Measurements from ENCODE around the gene DENR.
"Not testable (repeated sequence)": the region's sequence is repeated elsewhere in the genome, so short reads cannot be mapped to it uniquely, and the experiment has no call there.

The DENR gene

DNA sequence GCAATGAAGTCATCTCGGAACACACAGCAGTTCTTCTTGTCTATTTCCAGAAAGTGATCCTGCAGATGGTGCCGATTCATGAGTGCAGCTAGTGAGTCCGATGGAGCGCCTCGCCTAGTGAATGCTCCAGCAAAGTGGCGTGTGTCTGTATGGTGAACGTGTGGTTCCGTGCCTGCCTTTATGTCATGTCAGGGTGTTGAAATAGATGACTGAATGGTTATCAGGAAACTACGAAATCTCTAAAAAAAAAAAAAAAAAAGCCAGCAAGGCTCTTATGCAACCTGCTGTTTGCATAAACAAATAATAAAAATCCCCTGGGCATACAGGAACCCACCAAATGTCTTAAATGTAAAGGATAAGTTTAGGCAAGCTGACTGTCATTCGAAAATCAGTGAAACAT is 36.0 kb upstream of the DENR start, which contains the start of gene HCAR3:
TSS of gene HCAR3 (minus strand) at position 154 of the 400 bp plus-strand sequence. CDS start at position 80, 74 bp downstream.
- not testable (repeated sequence) for H3K27me3 ChIP-seq (ENCODE audit: insufficient read depth, poor library complexity, severe bottlenecking); H3K4me3 ChIP-seq (replicated peaks; ENCODE audit: insufficient read depth, low read length); H3K27ac ChIP-seq (replicated peaks)
- DNase-seq (ENCODE audit: low read depth in 1 of 2, low spot score in 1 of 2) = peak; percentile 58 to 81
- 0 out of 2 replicates have a peak, but pooled peaks have one; percentile 25 for TF ChIP-seq POLR2AphosphoS5 (IDR thresholded peaks at IDR 0.05; ENCODE audit: low read depth)

DNA sequence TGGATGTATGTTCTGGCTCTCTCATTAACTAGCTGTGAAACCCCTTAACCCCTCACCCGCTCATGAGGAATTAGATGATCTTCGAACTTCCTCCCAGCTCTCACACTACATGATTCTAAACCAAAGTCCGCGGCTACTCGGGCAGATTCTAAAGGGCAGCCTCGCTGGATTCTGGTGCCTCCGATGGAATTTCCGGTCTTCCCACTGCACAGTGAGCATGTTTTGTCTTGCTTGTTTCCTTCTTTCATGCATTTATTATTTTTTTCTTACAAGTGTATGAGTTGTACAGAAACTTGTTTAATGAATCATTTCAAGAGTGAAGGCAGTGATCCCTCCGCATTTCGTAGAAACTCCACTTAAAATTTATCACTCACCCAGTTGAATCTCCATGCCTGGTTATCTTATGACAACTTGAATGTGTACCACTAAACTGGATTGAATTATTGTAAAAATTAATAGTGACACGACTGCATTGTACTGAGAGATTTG is 31.5 kb upstream of the DENR start:
- TF ChIP-seq POLR2AphosphoS5 (IDR thresholded peaks at IDR 0.05; ENCODE audit: low read depth) (no peak), SPI1 (IDR thresholded peaks at IDR 0.05; ENCODE audit: borderline replicate concordance, low read depth) (no peak), CTCF (IDR thresholded peaks at IDR 0.05; ENCODE audit: insufficient read depth, low read length) (no peak), GABPA (IDR thresholded peaks at IDR 0.05; ENCODE audit: low read depth) (no peak), REST (IDR thresholded peaks at IDR 0.05; ENCODE audit: insufficient replicate concordance, low read depth) (no peak)
- no peak overlapping the region for H3K27ac ChIP-seq (replicated peaks)

DNA sequence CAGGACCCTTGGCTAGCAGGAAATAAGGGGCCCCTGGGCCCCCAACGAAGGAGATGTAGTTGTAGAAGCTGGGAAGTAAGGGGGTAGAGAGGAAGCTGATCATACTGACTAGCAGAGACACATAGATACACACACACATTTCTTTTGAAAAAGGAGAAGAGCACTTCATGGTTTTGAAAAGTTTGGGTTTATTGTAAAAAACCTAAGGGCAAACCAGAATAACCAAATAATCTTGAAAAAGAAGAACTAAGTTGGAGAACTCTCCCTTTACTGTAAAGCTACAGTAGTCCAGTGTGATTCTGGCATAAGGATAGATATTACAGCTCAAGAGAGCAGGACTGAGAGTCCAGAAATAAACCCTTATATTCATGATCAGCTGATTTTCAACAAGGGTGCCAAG is 30.2 kb upstream of the DENR start:
- peak; percentile 76; the same call in 1 of the 2 replicates for TF ChIP-seq SPI1 (IDR thresholded peaks at IDR 0.05; ENCODE audit: borderline replicate concordance, low read depth)
- no peak for TF ChIP-seq POLR2AphosphoS5 (IDR thresholded peaks at IDR 0.05; ENCODE audit: low read depth)
- no peak overlapping the region for H3K27ac ChIP-seq (replicated peaks)
- no peak for DNase-seq (ENCODE audit: low read depth in 1 of 2, low spot score in 1 of 2)
- H3K4me3 ChIP-seq (replicated peaks; ENCODE audit: insufficient read depth, low read length) = no peak overlapping the region
- H3K27me3 ChIP-seq (ENCODE audit: insufficient read depth, poor library complexity, severe bottlenecking) = no peaks in the 10 kb centered on the region

More for the DNA sequence above, 31.5 kb upstream of the DENR start:
- Histone ChIP-seq H3K4me3 (replicated peaks; ENCODE audit: insufficient read depth, low read length) (no peak overlapping the region), H3K27me3 (ENCODE audit: insufficient read depth, poor library complexity, severe bottlenecking) (no peaks in the 10 kb centered on the region)
- DNase-seq (ENCODE audit: low read depth in 1 of 2, low spot score in 1 of 2) = no peak

DNA sequence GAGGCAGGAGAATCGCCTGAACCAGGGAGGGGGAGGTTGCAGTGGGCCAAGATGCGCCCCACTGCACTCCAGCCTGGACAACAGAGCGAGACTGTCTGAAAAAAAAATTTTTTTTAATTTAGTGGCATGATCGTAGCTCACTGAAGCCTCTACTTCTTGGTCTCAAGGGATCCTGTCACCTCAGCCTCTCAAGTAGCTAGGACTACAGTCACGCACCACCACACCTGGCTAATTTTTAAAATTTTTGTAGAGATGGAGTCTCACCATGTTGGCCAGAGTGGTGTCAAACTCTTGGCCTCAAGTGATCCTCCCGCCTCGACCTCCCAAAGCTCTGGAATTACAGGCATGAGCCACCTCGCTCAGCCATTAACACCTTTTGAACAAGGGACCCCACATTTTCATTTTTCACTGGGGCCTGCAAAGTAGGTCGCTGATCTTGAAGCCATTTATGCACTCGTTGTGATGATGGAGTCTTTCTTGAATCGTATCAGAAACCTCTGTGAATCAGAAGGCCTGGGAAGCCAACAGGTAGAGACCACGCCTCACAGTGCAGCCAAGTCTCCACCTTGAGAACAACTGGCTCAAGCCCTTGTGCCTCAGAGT is 27.9 kb upstream of the DENR start:
- DNase-seq (ENCODE audit: low read depth in 1 of 2, low spot score in 1 of 2) = no peak
- TF ChIP-seq GABPA (IDR thresholded peaks at IDR 0.05; ENCODE audit: low read depth) (no peak), POLR2AphosphoS5 (IDR thresholded peaks at IDR 0.05; ENCODE audit: low read depth) (no peak), REST (IDR thresholded peaks at IDR 0.05; ENCODE audit: insufficient replicate concordance, low read depth) (no peak), SPI1 (IDR thresholded peaks at IDR 0.05; ENCODE audit: borderline replicate concordance, low read depth) (no peak)
- peaks cover 3% of the 10 kb centered on the region for H3K27me3 ChIP-seq (ENCODE audit: insufficient read depth, poor library complexity, severe bottlenecking)
- no peak overlapping the region for H3K27ac ChIP-seq (replicated peaks)
- no peak overlapping the region for H3K4me3 ChIP-seq (replicated peaks; ENCODE audit: insufficient read depth, low read length)

GRCh38 chr12:122725452-122726079 is 27.1 kb upstream of the DENR start:
- no peak for DNase-seq (ENCODE audit: low read depth in 1 of 2, low spot score in 1 of 2)
- TF ChIP-seq CTCF (IDR thresholded peaks at IDR 0.05; ENCODE audit: insufficient read depth, low read length) (no peak), GABPA (IDR thresholded peaks at IDR 0.05; ENCODE audit: low read depth) (no peak), REST (IDR thresholded peaks at IDR 0.05; ENCODE audit: insufficient replicate concordance, low read depth) (no peak), POLR2AphosphoS5 (IDR thresholded peaks at IDR 0.05; ENCODE audit: low read depth) (no peak), SPI1 (IDR thresholded peaks at IDR 0.05; ENCODE audit: borderline replicate concordance, low read depth) (no peak)
- Histone ChIP-seq H3K4me3 (replicated peaks; ENCODE audit: insufficient read depth, low read length) (no peak overlapping the region), H3K27ac (replicated peaks) (peak overlapping the region; percentile 21; the same call in 1 of the 2 replicates), H3K27me3 (ENCODE audit: insufficient read depth, poor library complexity, severe bottlenecking) (peaks cover 7% of the 10 kb centered on the region)

Data from HL-60 (cell line).